ENCODE results near the gene ADGRD1. TPM values are rescaled to one million over a fixed set of nuclear protein-coding genes. Genes with fewer than 3 reads are reported as not detected.

The ADGRD1 gene
- polyA plus RNA-seq, 3 donors = 4.7 to 17.9 (median 4.9) TPM

- peaks cover 62 to 63% of the 10 kb centered on the region in 2 donors for H3K36me3 Mint-ChIP-seq
- Histone ChIP-seq H3K36me3 (replicated peaks in 1 of 2; ENCODE audit: control insufficient read depth in 1 of 2, insufficient read depth in 2 of 2, low read length in 2 of 2) (peaks cover 16 to 52% of the 10 kb centered on the region in 2 donors), H3K4me2 (replicated peaks; ENCODE audit: extremely low read depth, low read length, poor library complexity, severe bottlenecking) (no peak overlapping the region), H3K4me3 (replicated peaks in 1 of 3; ENCODE audit: low read depth in 2 of 3, low read length in 3 of 3) (no peak overlapping the region), H3K9me3 (replicated peaks in 1 of 2; ENCODE audit: control insufficient read depth in 1 of 2, insufficient read depth in 1 of 2, low read length in 2 of 2) (no peaks in the 10 kb centered on the region), H3K27ac (ENCODE audit: low read depth in 1 of 2, low read length in 2 of 2) (no peak overlapping the region), H3K9ac (ENCODE audit: insufficient read depth, low read length, poor library complexity, severe bottlenecking) (no peak overlapping the region), H3K27me3 (ENCODE audit: control insufficient read depth in 2 of 2, insufficient read depth in 2 of 2, low read length in 2 of 2) (no peaks in the 10 kb centered on the region), H4K20me1 (ENCODE audit: insufficient read depth, low read length) (no peaks in the 10 kb centered on the region), H3K4me1 (ENCODE audit: control insufficient read depth in 1 of 2, insufficient read depth in 2 of 2, low read length in 2 of 2) (peaks cover 38 to 45% of the 10 kb centered on the region in 2 donors), H2AFZ (ENCODE audit: insufficient read depth, low read depth, low read length, poor library complexity, severe bottlenecking) (no peak overlapping the region), H3K79me2 (ENCODE audit: insufficient read depth, low read length) (no peaks in the 10 kb centered on the region)
- no CpG with 5 or more reads among the region's 7 CpGs for WGBS (ENCODE audit: insufficient coverage)
- H3K9me3 Mint-ChIP-seq = peaks cover 0 to 6% (median 4%) of the 10 kb centered on the region in 7 donors
- intact Hi-C loops (cut with micrococcal nuclease) = no loop called here
- no peak overlapping the region for H3K4me3 Mint-ChIP-seq
- no peak overlapping the region for H3K27ac Mint-ChIP-seq
- peaks cover 0 to 3% (median 0%) of the 10 kb centered on the region in 3 donors for H3K27me3 Mint-ChIP-seq (ENCODE audit: low read depth in 3 of 3)
- DNase-seq = no peak
- H3K4me1 Mint-ChIP-seq = peaks cover 53% of the 10 kb centered on the region
- TF ChIP-seq CTCF (IDR thresholded peaks at IDR 0.05) = no peak
These were observed 15.5 kb downstream of the ADGRD1 start for GRCh38 chr12:130969223-130969622.

GRCh38 chr12:130970165-130970907 is 16.6 kb downstream of the ADGRD1 start:
- Histone ChIP-seq H3K36me3 (replicated peaks in 1 of 2; ENCODE audit: control insufficient read depth in 1 of 2, insufficient read depth in 2 of 2, low read length in 2 of 2) (peaks cover 20 to 63% of the 10 kb centered on the region in 2 donors), H4K20me1 (ENCODE audit: insufficient read depth, low read length) (no peaks in the 10 kb centered on the region), H2AFZ (ENCODE audit: insufficient read depth, low read depth, low read length, poor library complexity, severe bottlenecking) (no peak overlapping the region), H3K9me3 (replicated peaks in 1 of 2; ENCODE audit: control insufficient read depth in 1 of 2, insufficient read depth in 1 of 2, low read length in 2 of 2) (no peaks in the 10 kb centered on the region), H3K27ac (ENCODE audit: low read depth in 1 of 2, low read length in 2 of 2) (no peak overlapping the region), H3K4me1 (ENCODE audit: control insufficient read depth in 1 of 2, insufficient read depth in 2 of 2, low read length in 2 of 2) (peaks cover 31 to 37% of the 10 kb centered on the region in 2 donors), H3K4me3 (replicated peaks in 1 of 3; ENCODE audit: low read depth in 2 of 3, low read length in 3 of 3) (no peak overlapping the region), H3K79me2 (ENCODE audit: insufficient read depth, low read length) (no peaks in the 10 kb centered on the region), H3K27me3 (ENCODE audit: control insufficient read depth in 2 of 2, insufficient read depth in 2 of 2, low read length in 2 of 2) (no peaks in the 10 kb centered on the region), H3K9ac (ENCODE audit: insufficient read depth, low read length, poor library complexity, severe bottlenecking) (no peak overlapping the region), H3K4me2 (replicated peaks; ENCODE audit: extremely low read depth, low read length, poor library complexity, severe bottlenecking) (no peak overlapping the region)
- WGBS (ENCODE audit: insufficient coverage) = 84% methylated on average over 11 of the region's 15 CpGs
- intact Hi-C loops (cut with micrococcal nuclease) = no loop called here
- Mint-ChIP-seq H3K27ac (no peak overlapping the region), H3K27me3 (ENCODE audit: low read depth in 3 of 3) (peaks cover 0 to 3% (median 0%) of the 10 kb centered on the region in 3 donors), H3K36me3 (peaks cover 70 to 73% of the 10 kb centered on the region in 2 donors), H3K4me3 (no peak overlapping the region), H3K4me1 (peaks cover 47% of the 10 kb centered on the region), H3K9me3 (peaks cover 0 to 6% (median 4%) of the 10 kb centered on the region in 7 donors)
- DNase-seq = no peak
- TF ChIP-seq CTCF (IDR thresholded peaks at IDR 0.05) = no peak
